ENCODE data around the gene SLC4A5.
"Not testable (repeated sequence)": the region's sequence is repeated elsewhere in the genome, so short reads cannot be mapped to it uniquely, and the experiment has no call there.

SLC4A5 gene

DNA sequence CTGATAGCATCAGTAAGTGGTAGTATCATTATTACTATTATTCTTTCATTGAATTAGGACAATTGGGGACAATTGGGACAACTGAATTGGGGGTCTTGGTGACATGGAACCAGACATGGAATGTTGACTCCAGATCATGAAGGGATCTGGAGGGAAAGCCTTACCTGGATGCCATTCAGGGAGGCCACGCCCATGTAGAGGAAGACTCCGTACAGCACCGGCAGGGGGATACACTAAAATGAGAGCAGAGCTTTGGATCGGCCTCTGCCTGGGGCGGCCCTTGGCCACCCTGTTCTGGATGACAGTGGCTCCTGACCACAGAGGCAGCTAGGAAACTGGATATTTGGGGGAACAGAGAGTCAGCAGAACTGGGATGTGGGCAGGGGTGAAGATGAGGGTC, 115.6 kb downstream of the SLC4A5 start:
- DNase-seq, result no peak

GRCh38 chr2:74226648-74227213, 116.5 kb downstream of the SLC4A5 start:
- DNase-seq, result no peak

DNA sequence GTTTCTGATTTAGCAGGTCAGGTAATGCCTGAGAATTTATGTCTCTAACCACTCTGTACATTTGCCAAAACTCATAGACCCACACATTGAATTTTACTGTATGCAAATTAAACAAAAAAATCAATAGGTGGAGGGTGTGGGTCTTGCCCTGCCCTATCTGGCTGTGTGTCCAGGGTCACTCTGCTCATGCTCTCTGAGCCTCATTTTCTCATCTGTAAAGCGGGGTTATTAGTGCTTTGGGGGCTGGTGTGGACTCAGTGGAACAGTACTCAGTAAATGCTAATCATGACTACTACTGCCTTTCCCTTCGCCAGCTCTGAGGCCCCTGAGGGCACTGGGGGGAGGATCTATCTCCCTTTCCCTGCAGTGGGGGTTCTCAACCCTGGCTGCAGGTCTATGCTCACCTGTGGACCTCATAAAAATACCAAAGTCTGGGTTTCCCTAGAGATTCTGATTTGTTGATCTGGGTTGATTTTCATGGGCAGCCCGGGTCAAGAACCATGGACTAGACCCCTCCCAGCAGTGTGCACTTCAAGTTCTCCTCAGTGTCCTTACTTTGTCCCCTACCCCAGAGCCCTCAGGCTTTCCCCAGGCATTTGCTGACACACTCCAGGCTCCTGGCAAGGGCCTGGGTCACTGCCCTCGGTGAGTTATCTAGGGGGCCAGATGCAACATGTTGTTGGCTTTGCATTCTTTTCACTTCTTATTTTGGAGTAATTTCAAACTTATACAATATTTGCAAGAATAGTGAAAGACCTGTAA, 117.3 kb downstream of the SLC4A5 start:
- DNase-seq, result no peak

GRCh38 chr2:74223941-74224770, 119.1 kb downstream of the SLC4A5 start:
- peak in 2 of 3 donors; percentile 36 to 47 for DNase-seq

DNA sequence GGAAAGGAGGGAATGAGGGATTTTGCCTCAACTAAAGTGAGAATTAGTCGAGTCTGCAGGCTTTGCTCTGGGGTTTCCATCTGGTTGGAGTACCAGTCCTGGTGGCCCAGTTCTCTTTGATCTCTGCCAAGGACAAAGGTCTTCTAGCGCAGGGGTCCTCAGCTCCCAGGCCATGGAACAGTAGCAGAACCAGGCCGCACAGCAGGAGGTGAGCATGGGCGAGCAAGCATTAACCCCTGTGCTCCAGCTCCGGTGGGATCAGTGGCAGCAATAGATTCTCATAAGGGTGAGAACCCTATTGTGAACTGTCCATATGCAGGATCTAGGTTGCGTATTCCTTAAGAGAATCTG, 120.9 kb downstream of the SLC4A5 start:
- no peak for DNase-seq

DNA sequence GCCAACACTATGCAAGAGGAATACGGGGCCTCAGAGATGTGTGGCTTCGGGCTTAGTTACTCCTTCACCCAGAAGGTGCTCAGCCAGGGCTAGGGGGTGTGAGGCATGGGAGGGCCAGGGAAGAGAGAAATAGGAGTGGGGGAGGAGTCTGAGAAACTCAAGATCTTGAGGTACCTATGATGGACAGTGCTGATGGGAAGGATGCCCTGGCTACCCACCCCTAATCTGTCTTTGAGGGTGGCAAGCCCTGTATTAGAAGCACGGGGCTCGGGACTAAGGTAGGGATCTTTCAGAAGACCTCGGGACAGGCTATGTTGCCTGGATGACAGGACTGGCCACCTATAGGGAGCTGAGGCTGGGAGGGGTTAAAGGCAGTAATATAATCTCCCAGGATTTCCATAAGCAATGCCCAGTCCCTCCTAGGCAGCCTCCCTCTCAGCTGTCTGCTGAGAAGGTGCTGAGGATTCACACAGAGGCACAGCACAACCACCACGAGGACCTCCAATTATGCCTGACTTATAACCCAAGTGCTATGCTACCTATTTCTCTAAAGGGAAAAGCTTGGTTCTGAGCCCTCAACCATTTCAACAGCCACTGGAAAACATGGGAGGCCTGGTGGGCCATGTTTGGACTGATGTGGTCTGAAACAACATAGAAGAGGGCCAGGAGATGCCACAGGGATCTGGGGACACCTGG, 121.5 kb downstream of the SLC4A5 start:
- no peak for DNase-seq

GRCh38 chr2:74221091-74221490, 122.1 kb downstream of the SLC4A5 start:
- no peak for DNase-seq

DNA sequence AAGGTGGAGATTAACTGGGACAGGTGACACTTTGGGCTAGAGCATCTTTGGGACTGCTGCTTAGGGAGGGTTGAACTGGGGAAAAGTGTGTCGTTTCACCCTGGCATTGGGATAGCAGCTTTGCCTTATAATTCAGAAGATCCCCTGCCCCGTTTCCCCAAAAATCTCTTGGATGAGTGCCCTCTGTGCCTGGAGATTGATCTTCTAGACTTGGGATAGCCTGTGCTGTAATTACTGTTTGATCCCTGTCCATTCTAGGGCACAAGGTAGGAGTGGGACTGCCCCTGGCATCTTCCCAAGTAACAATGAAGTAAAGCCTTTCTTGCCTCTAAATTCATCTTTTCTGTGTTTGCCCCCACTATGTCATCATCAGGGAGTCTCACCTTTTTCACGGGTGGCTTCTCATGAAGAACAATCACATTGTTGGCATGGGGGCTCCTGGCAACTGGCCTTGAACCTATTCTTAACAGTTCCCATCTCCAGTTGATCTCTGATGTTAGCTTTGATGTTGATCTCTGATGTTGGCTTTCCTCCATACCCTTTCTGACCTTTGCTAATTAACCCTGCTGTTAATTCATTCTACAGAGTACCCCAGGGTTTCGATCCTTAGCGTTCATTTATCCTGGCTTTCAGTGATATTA, 123.2 kb downstream of the SLC4A5 start:
- no peak for DNase-seq

- no peak for DNase-seq
Measured at GRCh38 chr2:74216642-74217041, 126.6 kb downstream of the SLC4A5 start.

GRCh38 chr2:74215771-74216170, 127.4 kb downstream of the SLC4A5 start:
- not testable (repeated sequence) for DNase-seq

- no peak for DNase-seq
Measured at GRCh38 chr2:74212702-74213410, 130.4 kb downstream of the SLC4A5 start.

GRCh38 chr2:74206180-74206688, 137.0 kb downstream of the SLC4A5 start:
- peak; percentile 70 to 93 (median 78) for DNase-seq

- no peak for DNase-seq
Measured at GRCh38 chr2:74205596-74205995, 137.6 kb downstream of the SLC4A5 start.

- DNase-seq, result no peak
Measured at GRCh38 chr2:74205113-74205512, 138.1 kb downstream of the SLC4A5 start.

DNA sequence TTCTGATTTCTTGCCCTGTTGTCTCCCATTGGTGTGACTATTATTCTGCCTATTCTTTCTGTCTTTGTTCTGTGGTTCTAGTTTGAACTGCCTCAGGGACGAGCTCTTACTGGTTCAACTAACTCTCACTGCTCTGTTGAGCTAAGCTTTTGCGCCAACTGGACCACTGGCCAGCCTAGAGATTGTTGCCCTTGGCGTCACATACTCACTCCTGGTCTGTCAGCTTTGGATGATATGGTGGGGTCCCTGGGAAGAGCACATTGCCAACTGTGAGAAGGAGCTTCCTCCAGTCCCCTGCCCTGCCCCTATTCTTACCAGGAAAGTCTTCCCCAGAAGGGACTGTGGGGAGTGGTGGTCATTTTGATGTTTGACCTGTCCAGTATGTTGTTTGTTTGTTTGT, 138.8 kb downstream of the SLC4A5 start:
- DNase-seq, result no peak

- peak; percentile 48 to 73 (median 55) for DNase-seq
Measured at GRCh38 chr2:74201596-74201995, 141.6 kb downstream of the SLC4A5 start.

GRCh38 chr2:74201196-74201595, 142.0 kb downstream of the SLC4A5 start:
- no peak for DNase-seq

DNA sequence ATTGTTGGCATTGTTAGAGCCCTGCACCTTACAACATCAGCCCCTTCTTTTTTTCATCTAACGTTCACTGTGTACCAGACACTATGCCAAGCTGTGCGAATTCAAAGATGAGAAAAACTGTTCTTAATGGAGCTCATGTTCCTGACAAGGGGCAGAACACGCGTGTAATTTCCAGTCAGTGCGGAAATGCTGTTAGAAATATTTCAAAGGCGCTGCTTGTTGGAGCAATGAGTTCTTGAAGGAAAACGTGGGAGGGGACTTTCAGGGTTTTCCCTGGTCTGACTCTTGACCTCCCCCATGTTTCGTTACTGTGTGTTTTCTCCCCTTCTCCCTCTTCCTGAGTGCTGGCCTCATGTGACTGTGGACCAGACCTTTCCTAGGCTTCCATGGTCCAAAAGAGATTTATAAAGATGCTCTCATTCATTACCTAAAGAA, 143.3 kb downstream of the SLC4A5 start:
- DNase-seq, result peak; percentile 85 to 92 (median 87)

- no peak for DNase-seq
Measured at GRCh38 chr2:74199275-74199701, 143.9 kb downstream of the SLC4A5 start.

DNA sequence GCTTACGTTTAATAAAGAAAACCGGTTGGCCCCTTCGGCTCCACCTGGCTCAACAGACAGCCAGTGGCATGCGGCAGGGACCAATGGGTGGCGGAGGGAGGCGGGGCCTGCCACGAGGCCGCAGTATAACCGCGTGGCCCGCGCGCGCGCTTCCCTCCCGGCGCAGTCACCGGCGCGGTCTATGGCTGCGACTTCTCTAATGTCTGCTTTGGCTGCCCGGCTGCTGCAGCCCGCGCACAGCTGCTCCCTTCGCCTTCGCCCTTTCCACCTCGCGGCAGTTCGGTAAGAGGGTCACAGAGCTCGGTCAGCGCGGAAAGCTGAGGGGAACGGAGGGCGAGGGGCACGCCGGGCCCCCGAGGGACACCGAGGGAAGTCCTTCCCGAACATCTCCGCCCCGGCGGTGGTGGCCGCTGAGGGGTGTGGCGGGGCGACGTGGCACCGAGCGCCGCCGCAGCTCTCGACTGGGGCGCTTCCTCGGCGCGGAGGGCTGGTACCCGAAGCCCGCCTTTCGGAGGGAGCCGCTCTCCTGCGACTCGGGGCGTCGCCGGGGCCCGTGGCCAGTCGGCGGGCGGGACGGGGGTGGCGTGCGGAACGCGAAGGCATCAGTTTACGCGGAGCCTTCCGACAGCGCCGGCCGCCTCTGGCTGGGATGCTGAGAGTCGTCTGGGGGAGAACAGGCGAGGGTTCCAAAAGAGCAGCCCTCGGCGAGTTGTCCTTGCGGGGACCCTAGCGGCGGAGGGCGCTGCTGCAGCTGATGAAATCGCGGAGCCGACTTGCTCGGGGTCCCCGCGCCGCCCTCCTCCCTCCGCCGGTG, 144.5 kb downstream of the SLC4A5 start, which contains the start of gene MTHFD2:
MTHFD2 (plus strand) TSS at position 155 of the 814 bp plus-strand sequence; CDS start at position 182, 27 bp downstream.
- DNase-seq, result peak; percentile 97 to 99 (median 98)

- no peak for DNase-seq
Measured at GRCh38 chr2:74198023-74198460, 145.2 kb downstream of the SLC4A5 start.

Measured in suppressor macrophage treated with lipopolysaccharide for 1 hour (primary cell).